Adrenal gland (tissue), 12 donors: Measurements from ENCODE around the gene PTGES2. TPM values are rescaled to one million over a fixed set of nuclear protein-coding genes. Genes with fewer than 3 reads are reported as not detected.

Experiments used
- DNase-seq, 7 donors: peaks; one replicate each; pipeline ENCODE4 v3.0.0-alpha.2; 2019 to 2020
- H3K27ac ChIP-seq, 5 donors: fragments of 200-600 bp; sonication (generic) in 4 of 5; 1 replicate in 3 of 5; 2 replicates in 2 of 5; pipeline versions ENCODE4 v1.5.1 to v1.8.0; 2016 to 2020; ENCODE audit warnings: mild to moderate bottlenecking in 1 of 5
- H3K27me3 ChIP-seq: fragments of 200-600 bp; 2 replicates; pipeline ENCODE4 v1.8.0; 2021
- H3K36me3 ChIP-seq, 2 donors: fragments of 200-600 bp; replicated peaks in 1 of 2; 1 replicate in 1 of 2; 2 replicates in 1 of 2; pipeline versions ENCODE4 v1.5.1 to v1.8.0; 2018 to 2022
- H3K4me1 ChIP-seq, 2 donors: fragments of 200-600 bp; replicated peaks in 1 of 2; 1 replicate in 1 of 2; 2 replicates in 1 of 2; pipeline versions ENCODE4 v1.5.1 to v1.8.0; 2018 to 2021
- H3K4me3 ChIP-seq, 4 donors: fragments of 200-600 bp; sonication (generic) in 3 of 4; one replicate each; pipeline ENCODE4 v1.5.1; 2016 to 2018
- H3K9me3 ChIP-seq, 3 donors: fragments of 200-600 bp; sonication (generic) in 1 of 3; replicated peaks in 1 of 3; 1 replicate in 2 of 3; 2 replicates in 1 of 3; pipeline versions ENCODE4 v1.5.1 to v1.8.0; 2016 to 2021
- CTCF ChIP-seq, 6 experiments: fragments of 450-650 bp in 4 of 6; fragments of 200-600 bp in 2 of 6; sonication (generic) in 1 of 6; IDR thresholded peaks; 1 replicate in 5 of 6; 2 replicates in 1 of 6; pipeline versions ENCODE4 v1.5.1 to v1.8.0; 2016 to 2021; ENCODE audit warnings: antibody characterized with exemption in 6 of 6, mild to moderate bottlenecking in 2 of 6, moderate library complexity in 1 of 6
- POLR2A ChIP-seq, 2 donors: fragments of 450-650 bp; IDR thresholded peaks; one replicate each; pipeline ENCODE4 v1.6.1; 2017; ENCODE audit warnings: antibody characterized with exemption in 2 of 2, mild to moderate bottlenecking in 2 of 2, moderate library complexity in 1 of 2
- WGBS, 4 donors: extraction: QIAGEN DNeasy Blood & Tissue Kit in 2 of 4; methylation state at CpG; one replicate each; pipeline versions ENCODE4 v1.1.5 to v1.1.7; 2013 to 2017; 5-methylcytosine and 5-hydroxymethylcytosine counted together
- intact Hi-C, 2 donors: fragments of 100-400 bp; cut with DNase I; formaldehyde crosslinking; loops; one replicate each; pipeline versions ENCODE4 v1.14.1 to v1.15.0; 2022 to 2023
- polyA plus RNA-seq, 3 donors: library from polyadenylated mRNA; stranded (reverse); fragments of 200-250 nt in 2 of 3; fragments of 350-450 nt in 1 of 3; fragmentation: Illumina TruSeq in 1 of 3; extraction: RNeasy Lipid Tissue Mini Kit (QIAGEN cat#74804) in 1 of 3; gene quantifications; one replicate each; pipeline ENCODE4 v1.2.3, GENCODE V29; 2013 to 2014
- total RNA-seq, 9 donors: library from RNA; depleted of rRNA in 4 of 9; stranded (reverse); fragments of >200 nt in 4 of 9; fragments of 120-200 nt in 1 of 9; fragmentation: NEBNext Ultra II Directional in 1 of 9; extraction: Animal tissue kit (Norgen Biotek cat#: 25700) in 1 of 9; gene quantifications; one replicate each; pipeline versions ENCODE4 v1.1.0 to v1.2.4, GENCODE V29; 2013 to 2023
- donor health status: healthy with polysubstance abuse.
- donor health status: Bipolar disorder and iron deficiency.
- donor health status: DM: yes; HTN: yes; CAD: no.
- donor health status: DM: no; HTN: no; CAD: no.
- donor health status: DM: no; HTN: no; CAD: no.
- donor health status: DM: yes; HTN: yes; CAD: no.

PTGES2 gene
- total and polyA plus RNA-seq, 12 donors: 64.8 to 147 (median 98.4) TPM

DNA sequence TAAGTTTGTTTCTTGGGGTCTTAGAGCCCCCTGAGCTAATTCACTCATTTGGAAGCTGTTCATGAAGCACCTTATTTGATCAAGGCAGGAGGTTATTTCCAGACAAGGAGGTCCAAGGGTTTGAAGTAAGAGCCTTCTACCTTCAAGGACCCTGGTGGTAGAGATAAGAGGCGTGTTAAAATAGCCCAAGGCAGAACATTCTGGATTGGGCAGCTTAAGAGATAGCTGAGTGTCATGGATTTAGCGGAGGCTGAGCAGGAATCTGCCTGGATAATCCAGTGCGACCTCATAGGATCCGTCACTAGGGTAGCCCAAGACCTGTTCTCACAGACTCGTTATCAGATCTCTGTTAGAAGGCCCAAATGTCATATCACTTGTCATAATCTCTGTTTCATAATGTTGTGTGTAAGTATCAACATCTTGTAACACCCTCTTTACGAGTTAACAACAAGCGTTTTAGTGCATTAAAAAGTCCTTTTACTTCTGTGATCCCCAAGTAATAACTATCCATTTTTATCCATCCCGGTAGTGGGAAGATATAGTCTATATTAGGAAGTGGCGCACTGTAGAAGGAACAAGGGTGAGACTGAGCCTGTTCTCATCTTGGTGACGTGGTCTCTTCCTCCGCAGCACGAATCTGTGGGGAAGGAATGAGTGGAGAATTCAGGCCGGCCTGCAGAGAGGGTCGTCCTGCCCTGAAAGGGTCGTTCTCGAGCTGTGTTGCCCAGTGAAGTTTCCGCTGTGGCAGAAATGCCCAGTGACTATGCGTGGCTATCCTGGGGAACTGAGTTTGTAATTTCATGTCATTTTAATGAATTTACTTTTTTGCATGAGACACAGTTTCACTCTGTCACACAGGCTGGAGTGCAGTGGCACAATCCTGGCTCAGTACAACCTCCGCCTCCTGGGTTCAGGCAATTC is 30.7 kb downstream of the PTGES2 start:
- no peaks in the 10 kb centered on the region for H3K9me3 ChIP-seq
- WGBS, 4 donors: 79 to 83% (median 81%) methylated on average over 19 of the region's 19 CpGs
- DNase-seq: no peak
- no peaks in the 10 kb centered on the region for H3K27me3 ChIP-seq
- no peak for TF ChIP-seq POLR2A (IDR thresholded peaks at IDR 0.05)
- no peak overlapping the region for H3K4me3 ChIP-seq
- H3K27ac ChIP-seq: peak overlapping the region; percentile 37 to 98 (median 93)
- peaks cover 0 to 9% of the 10 kb centered on the region in 2 donors for H3K36me3 ChIP-seq
- intact Hi-C loops: no loop called here
- H3K4me1 ChIP-seq: peaks cover 60 to 93% of the 10 kb centered on the region in 2 donors

- no peak overlapping the region for H3K4me3 ChIP-seq
These were observed 32.5 kb downstream of the PTGES2 start for GRCh38 chr9:128094950-128095544.

DNA sequence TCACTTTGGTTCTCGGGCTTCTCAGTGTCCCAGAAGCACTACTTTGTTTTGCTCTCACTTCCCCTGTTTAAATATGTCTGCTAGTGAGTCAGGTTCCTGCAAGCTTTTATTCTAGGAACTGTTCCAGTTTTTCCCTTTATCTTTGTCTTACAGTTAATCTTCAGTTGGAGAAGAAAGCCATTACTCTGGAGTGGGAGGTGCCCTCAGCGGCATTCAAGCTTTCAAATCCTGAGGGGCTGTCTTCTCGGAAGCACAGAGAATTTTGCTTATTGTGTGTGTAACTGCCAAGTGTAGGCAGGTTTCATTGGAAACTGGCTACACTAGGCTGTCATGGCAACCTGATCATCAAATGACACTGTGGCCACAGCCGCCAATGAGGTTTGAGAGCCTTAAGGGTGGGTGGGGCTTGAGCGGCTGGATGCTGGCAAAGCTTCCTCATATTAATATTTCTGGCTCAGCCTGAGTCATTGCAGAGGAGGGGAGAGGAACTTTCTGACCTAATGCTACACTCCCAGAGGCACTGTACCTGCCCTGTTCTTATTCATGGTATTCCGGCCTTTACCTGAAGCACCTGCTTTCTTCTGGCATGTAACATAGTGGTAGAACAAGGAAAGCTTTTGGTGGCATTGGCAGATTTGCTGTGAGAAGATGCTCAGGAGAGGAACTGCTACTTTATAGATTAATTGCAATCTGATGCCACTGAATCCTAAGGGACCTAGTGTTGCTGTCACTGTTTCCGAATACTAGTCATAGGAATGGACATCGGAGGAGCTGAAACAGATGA is 33.2 kb downstream of the PTGES2 start:
- Histone ChIP-seq H3K4me3 (peak overlapping the region in 1 of 4 donors; percentile 18), H3K27me3 (no peaks in the 10 kb centered on the region), H3K36me3 (no peaks in the 10 kb centered on the region), H3K9me3 (no peaks in the 10 kb centered on the region), H3K27ac (peak overlapping the region; percentile 63 to 96 (median 88)), H3K4me1 (peaks cover 43 to 71% of the 10 kb centered on the region in 2 donors)
- WGBS, 4 donors: 5 to 13% (median 10%) methylated on average over 8 of the region's 8 CpGs
- peak; percentile 91 to 99 (median 97) for DNase-seq
- intact Hi-C loops: no loop called here
- TF ChIP-seq POLR2A (IDR thresholded peaks at IDR 0.05) (peak; percentile 61 to 94), CTCF (IDR thresholded peaks at IDR 0.05) (no peak)

More at GRCh38 chr9:128094950-128095544, 32.5 kb downstream of the PTGES2 start:
- intact Hi-C loops: no loop called here
- Histone ChIP-seq H3K9me3 (no peaks in the 10 kb centered on the region), H3K36me3 (no peaks in the 10 kb centered on the region), H3K27me3 (no peaks in the 10 kb centered on the region), H3K27ac (peak overlapping the region; percentile 63 to 96 (median 88)), H3K4me1 (peaks cover 50 to 78% of the 10 kb centered on the region in 2 donors)
- 65 to 78% (median 68%) methylated on average over 10 to 11 of the region's 11 CpGs for WGBS, 4 donors
- TF ChIP-seq POLR2A (IDR thresholded peaks at IDR 0.05) (no peak), CTCF (IDR thresholded peaks at IDR 0.05) (no peak)
- DNase-seq: peak in 1 of 7 donors; percentile 49

GRCh38 chr9:128093011-128093410 is 34.5 kb downstream of the PTGES2 start:
- no peaks in the 10 kb centered on the region for H3K27me3 ChIP-seq
- intact Hi-C loops: no loop called here
- H3K4me1 ChIP-seq: peaks cover 33 to 71% of the 10 kb centered on the region in 2 donors

More at GRCh38 chr9:128093011-128093410, 34.5 kb downstream of the PTGES2 start:
- Histone ChIP-seq H3K4me3 (no peak overlapping the region), H3K9me3 (no peaks in the 10 kb centered on the region), H3K27ac (peak overlapping the region; percentile 63 to 96 (median 88)), H3K36me3 (no peaks in the 10 kb centered on the region)
- no peak for TF ChIP-seq CTCF (IDR thresholded peaks at IDR 0.05)
- 46 to 63% (median 54%) methylated on average over 4 of the region's 4 CpGs for WGBS, 4 donors
- DNase-seq: no peak
